ENCODE results near the gene MANEA.
"Not testable (repeated sequence)": the region's sequence is repeated elsewhere in the genome, so short reads cannot be mapped to it uniquely, and the experiment has no call there.

Gene MANEA

GRCh38 chr6:95577304-95578105 lies at the start of gene MANEA:
TSS of gene MANEA (plus strand) at chr6:95577535. CDS start at chr6:95586440, 8,905 bp downstream.
- DNase-seq = peak; percentile 70

GRCh38 chr6:95529762-95530161 lies 47.6 kb upstream of the MANEA start:
- DNase-seq = no peak

- no peak for DNase-seq
These were observed 47.0 kb upstream of the MANEA start for GRCh38 chr6:95530176-95530819.

- DNase-seq = no peak
These were observed 33.5 kb upstream of the MANEA start for GRCh38 chr6:95543798-95544197.

- DNase-seq = no peak
These were observed 32.7 kb upstream of the MANEA start for GRCh38 chr6:95544517-95545225.

GRCh38 chr6:95545226-95545625 lies 32.1 kb upstream of the MANEA start:
- no peak for DNase-seq

- no peak for DNase-seq
These were observed 31.6 kb upstream of the MANEA start for GRCh38 chr6:95545686-95546085.

- no peak for DNase-seq
These were observed 31.2 kb upstream of the MANEA start for GRCh38 chr6:95546148-95546547.

GRCh38 chr6:95547043-95547442 lies 30.3 kb upstream of the MANEA start:
- DNase-seq = no peak

GRCh38 chr6:95548188-95548786 lies 29.0 kb upstream of the MANEA start:
- no peak for DNase-seq

GRCh38 chr6:95551678-95552324 lies 25.5 kb upstream of the MANEA start:
- no peak for DNase-seq

GRCh38 chr6:95553880-95554279 lies 23.5 kb upstream of the MANEA start:
- no peak for DNase-seq

- not testable (repeated sequence) for DNase-seq
These were observed 16.4 kb upstream of the MANEA start for GRCh38 chr6:95560956-95561355.

GRCh38 chr6:95569560-95569959 lies 7.8 kb upstream of the MANEA start:
- DNase-seq = no peak

- DNase-seq = no peak
These were observed 5.2 kb upstream of the MANEA start for GRCh38 chr6:95572098-95572497.

- no peak for DNase-seq
These were observed 2.5 kb upstream of the MANEA start for GRCh38 chr6:95574811-95575210.

- DNase-seq = no peak
These were observed 927 bp upstream of the MANEA start for GRCh38 chr6:95576218-95576997.

- no peak for DNase-seq
These were observed 384 bp upstream of the MANEA start for GRCh38 chr6:95576998-95577303.

GRCh38 chr6:95578106-95578410 lies 723 bp downstream of the MANEA start:
- no peak for DNase-seq

GRCh38 chr6:95581073-95581472 lies 3.7 kb downstream of the MANEA start:
- no peak for DNase-seq

GRCh38 chr6:95584226-95584625 lies 6.9 kb downstream of the MANEA start:
- DNase-seq = not testable (repeated sequence)

GRCh38 chr6:95587989-95588388 lies 10.7 kb downstream of the MANEA start:
- DNase-seq = no peak

Data from NCI-H226 (cell line).